HG03460 (cell line): ENCODE results near the gene BSX.

ENCODE experiments used
- ATAC-seq: cut with Tn5 transposase; IDR thresholded peaks from one replicate; pipeline ENCODE4 v1.9.1; 2021; ENCODE audit not compliant: unreplicated experiment

BSX gene

GRCh38 chr11:122981388-122982264 lies at the start of gene BSX:
TSS of gene BSX (minus strand) at chr11:122981834. CDS start at chr11:122981671, 163 bp downstream.
- no peak for ATAC-seq

DNA sequence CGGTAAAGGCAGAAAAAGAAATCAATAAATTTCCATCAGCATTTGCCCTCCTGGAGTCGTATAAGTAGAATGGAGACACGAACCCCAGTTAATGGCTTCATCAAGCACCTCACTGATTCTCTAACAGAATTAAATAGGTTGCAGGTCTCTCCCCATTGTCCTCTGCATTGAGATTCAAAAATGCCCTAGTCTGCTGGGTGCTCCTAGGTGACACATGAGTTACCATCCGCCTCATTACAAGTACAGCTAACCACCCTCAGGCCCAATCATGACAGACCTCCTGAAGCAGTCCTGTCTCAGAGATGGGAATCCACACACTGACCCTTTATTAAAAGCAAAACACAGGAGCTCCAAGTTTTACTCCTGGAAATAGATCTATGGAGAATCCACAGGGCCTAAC lies 48.9 kb upstream of the BSX start:
- no peak for ATAC-seq

GRCh38 chr11:123020968-123021367 lies 39.3 kb upstream of the BSX start:
- ATAC-seq: peak; percentile 65

DNA sequence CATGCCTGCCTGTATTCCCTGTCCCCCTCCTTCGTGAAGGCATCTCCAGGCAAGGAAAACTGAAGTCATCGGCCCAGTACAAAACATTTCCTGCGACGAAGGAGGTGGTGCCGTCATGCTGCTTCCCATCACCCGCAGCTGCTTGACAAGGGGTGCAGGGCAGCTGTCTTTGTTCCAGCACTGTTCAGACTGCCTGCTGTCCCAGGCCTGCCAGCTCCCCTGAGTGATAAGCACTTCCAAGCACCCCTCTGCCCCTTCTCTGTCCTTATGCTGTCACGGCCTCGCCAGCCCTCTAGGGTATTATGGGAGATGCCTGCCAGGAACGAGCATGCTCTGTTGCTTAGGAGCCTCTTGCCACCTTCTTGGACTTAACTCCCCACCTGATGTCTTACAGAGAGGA lies 37.1 kb upstream of the BSX start:
- ATAC-seq: no peak

DNA sequence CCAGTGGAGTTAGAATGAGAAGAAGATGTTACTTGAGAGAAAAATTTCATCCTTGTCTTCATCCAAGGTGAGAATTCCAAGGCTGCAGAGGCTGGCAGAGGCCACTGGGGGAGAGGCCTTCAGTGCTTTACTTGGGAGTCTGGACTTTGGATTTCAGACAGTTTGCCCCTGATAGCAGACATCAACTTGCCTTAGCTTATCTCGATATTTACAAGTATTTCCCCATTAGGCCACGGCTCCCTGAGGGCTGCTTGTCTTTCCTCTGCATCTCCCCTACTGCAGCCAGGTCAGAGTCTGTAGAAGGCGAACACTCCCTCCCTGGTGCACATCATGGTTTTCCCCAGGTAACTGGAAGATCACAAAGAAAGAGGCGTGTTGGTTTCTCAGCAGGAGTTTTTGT lies 29.9 kb upstream of the BSX start:
- ATAC-seq: no peak

DNA sequence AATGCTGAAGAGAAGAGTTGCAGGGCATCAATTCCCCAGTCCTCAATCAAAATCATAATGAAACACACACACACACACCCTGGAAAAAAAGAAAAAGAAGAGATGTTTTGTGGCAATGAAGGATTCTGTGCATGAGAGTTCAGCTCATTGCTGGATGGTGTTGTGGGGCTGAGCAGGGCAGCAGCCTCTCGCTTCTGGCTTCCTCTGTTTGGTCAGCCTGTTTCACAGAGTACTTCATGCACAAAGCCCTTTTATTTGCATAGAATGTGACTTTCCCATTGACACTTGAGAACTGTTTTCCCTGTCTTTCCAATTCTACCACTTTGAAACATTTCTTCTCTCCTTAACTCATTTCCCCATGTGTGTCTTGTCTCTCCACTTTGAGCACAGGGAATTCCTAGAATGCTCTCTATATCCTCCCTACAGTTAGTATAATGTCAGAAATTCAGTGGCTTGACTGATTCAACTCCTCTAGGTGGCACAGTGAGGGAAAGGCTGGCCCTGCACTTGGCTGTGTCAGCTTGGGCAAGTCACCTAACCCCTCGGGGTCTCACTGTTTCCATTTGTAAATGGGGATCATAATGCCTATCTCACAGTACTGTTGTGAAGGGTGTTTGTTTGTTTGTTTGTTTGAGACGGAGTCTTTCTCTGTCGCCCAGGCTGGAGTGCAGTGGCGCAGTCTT lies 25.4 kb upstream of the BSX start:
- no peak for ATAC-seq

GRCh38 chr11:123000721-123001120 lies 19.1 kb upstream of the BSX start:
- no peak for ATAC-seq

GRCh38 chr11:122998727-122999366 lies 17.2 kb upstream of the BSX start:
- ATAC-seq: no peak

- ATAC-seq: no peak
Observed at GRCh38 chr11:122995526-122995925, 13.9 kb upstream of the BSX start.

GRCh38 chr11:122984186-122985011 lies 2.8 kb upstream of the BSX start:
- ATAC-seq: no peak

GRCh38 chr11:122983438-122984185 lies 2.0 kb upstream of the BSX start:
- ATAC-seq: no peak

DNA sequence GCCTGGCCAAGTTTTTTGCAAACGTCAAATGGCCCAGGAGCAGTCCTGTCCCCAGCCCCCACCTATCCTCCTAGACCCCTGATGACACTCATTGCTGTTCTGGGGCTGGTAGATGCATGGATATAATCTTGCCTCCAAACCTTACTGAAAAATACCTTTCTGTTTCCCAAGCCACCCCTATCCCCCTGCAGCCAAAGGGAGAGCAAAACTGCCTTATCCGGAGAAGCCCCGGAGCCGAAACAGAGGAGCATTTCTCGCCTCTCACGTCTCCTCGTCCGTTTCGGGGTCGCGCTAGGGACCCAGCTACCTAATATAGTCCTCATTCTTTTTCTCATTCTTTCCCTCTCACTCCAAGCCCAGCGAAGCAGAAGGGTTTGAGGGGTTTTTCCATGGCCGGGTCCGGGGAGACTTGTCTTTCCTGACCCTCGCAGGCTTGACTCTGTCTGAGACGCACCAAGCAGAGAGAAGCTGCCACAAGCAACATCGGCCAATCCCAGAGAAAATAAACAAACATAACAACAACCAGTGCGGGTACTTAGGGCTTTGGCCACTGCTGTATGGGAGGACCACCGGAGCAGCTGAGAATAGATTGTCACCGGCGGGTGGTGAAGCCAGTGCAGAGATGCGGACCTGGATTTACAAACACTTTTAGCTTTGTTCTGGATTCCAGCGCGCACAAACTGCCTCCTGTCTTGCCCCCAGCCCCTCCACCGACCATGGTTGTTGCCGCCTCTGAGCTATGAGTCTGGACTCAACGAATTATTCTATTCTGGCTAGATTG lies 1.6 kb downstream of the BSX start:
- no peak for ATAC-seq

- no peak for ATAC-seq
Observed at GRCh38 chr11:122979103-122979814, 2.4 kb downstream of the BSX start.

DNA sequence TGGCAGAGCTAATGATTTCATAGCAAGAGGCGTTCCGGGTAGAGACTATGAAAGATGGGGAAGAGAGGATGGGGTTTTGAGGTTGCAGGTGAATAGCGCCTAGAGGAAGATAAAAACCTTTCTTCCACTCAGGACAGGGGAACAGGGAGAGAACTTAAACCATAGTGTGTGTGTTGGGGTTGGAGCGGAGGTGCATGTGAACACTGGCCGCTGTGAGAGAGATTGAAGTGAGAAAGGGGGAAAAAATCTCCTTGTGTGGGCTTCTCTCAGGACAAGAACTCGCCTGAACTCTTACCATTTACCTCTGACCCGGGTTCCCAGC lies 3.4 kb downstream of the BSX start:
- no peak for ATAC-seq

DNA sequence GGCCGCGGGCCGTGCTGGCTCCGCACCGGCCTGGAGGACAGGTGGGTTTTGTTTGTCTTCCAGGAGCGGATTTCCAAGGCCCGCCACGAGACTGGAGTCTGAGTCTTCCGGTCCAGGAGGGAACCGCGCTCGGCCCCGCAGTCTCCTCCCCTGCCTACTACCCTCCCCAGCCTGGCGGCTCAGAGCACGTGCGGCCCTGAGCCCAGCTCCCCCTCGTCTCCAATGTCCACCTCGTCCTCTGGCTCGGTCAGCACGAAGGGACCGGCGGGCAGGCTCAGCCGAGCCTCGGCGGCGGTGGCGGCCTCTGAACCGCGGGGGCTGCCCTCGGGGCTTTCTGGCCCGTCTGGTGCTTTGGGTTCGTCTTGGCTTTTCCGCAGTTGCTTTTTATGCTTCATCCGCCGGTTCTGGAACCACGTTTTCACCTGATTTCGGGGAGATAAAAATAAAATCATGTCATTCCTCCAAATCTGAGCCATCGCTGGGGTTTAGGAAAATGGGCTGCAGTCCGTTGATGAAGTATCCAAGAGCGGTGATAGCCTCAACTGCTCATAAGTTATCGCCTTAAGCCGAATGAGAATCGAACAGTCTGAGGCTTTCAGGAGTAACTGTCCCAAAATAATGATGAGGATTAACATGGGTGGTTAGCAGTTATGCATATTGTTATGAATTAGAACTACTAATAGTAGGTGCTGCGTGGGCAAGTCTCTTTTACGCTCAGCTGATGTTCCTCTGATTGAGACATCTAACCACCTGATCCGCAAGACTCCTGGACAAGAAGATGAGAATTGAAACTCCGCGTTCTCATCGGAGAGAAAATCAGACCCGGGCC lies 4.0 kb downstream of the BSX start:
- ATAC-seq: no peak

- no peak for ATAC-seq
Observed at GRCh38 chr11:122976734-122977469, 4.7 kb downstream of the BSX start.

DNA sequence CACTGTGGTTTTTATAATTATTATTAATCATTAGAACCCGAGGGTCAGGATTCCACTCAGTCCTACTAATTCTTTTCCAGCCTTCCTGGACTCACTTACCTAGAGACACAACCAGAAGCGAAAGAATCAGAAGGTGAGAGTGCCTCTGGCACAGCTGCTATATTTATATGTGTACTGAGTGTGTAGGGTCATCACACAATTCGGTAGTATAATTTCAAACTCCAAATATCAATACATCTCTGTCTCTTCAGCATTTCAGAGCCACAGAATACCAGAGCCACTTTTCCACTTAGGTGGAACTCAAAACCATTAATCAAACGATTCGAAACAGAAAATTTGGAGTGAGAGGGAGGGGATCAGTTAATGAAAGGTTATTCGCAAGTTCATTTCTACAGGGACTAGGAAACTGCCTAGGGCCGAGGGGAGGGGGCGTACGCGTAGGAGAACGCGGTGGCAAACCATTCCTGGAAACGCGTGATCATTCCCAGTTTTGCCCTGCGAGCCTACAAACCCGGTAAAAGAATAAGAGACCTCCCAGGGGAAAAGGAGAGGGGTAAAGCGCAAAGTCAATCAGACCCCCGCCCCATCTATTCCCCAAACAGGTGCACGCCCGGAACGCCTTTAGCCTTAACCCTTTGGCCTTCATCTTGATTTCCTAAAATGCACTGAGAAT lies 5.4 kb downstream of the BSX start:
- ATAC-seq: no peak
